ENCODE results near the gene TAF5L.
"Not testable (repeated sequence)": the region's sequence is repeated elsewhere in the genome, so short reads cannot be mapped to it uniquely, and the experiment has no call there.

The TAF5L gene

GRCh38 chr1:229624521-229625070, 1.3 kb downstream of the TAF5L start:
- no peak for TF ChIP-seq CTCF (conservative IDR thresholded peaks at IDR 0.05; ENCODE audit: control insufficient read depth, insufficient read depth, low read depth, low read length)

GRCh38 chr1:229623838-229624237, 2.1 kb downstream of the TAF5L start:
- DNase-seq (ENCODE audit: low read depth) = no peak
- H3K4me3 ChIP-seq (ENCODE audit: control insufficient read depth, low read depth, low read length) = no peak overlapping the region
- TF ChIP-seq CTCF (conservative IDR thresholded peaks at IDR 0.05; ENCODE audit: control insufficient read depth, insufficient read depth, low read depth, low read length) = no peak

More at GRCh38 chr1:229624521-229625070, 1.3 kb downstream of the TAF5L start:
- no peak for DNase-seq (ENCODE audit: low read depth)
- H3K4me3 ChIP-seq (ENCODE audit: control insufficient read depth, low read depth, low read length) = peak overlapping the region; percentile 90

GRCh38 chr1:229623225-229623624, 2.7 kb downstream of the TAF5L start:
- no peak for DNase-seq (ENCODE audit: low read depth)
- no peak overlapping the region for H3K4me3 ChIP-seq (ENCODE audit: control insufficient read depth, low read depth, low read length)
- TF ChIP-seq CTCF (conservative IDR thresholded peaks at IDR 0.05; ENCODE audit: control insufficient read depth, insufficient read depth, low read depth, low read length) = no peak

- DNase-seq (ENCODE audit: low read depth); H3K4me3 ChIP-seq (ENCODE audit: control insufficient read depth, low read depth, low read length): not testable (repeated sequence)
These were observed 3.2 kb downstream of the TAF5L start for GRCh38 chr1:229622641-229623120.

GRCh38 chr1:229621663-229622062, 4.3 kb downstream of the TAF5L start:
- TF ChIP-seq CTCF (conservative IDR thresholded peaks at IDR 0.05; ENCODE audit: control insufficient read depth, insufficient read depth, low read depth, low read length) = no peak
- DNase-seq (ENCODE audit: low read depth) = peak; percentile 25
- H3K4me3 ChIP-seq (ENCODE audit: control insufficient read depth, low read depth, low read length) = no peak overlapping the region

GRCh38 chr1:229620876-229621275, 5.0 kb downstream of the TAF5L start:
- DNase-seq (ENCODE audit: low read depth) = peak; percentile 91
- H3K4me3 ChIP-seq (ENCODE audit: control insufficient read depth, low read depth, low read length) = no peak overlapping the region
- no peak for TF ChIP-seq CTCF (conservative IDR thresholded peaks at IDR 0.05; ENCODE audit: control insufficient read depth, insufficient read depth, low read depth, low read length)

- TF ChIP-seq CTCF (conservative IDR thresholded peaks at IDR 0.05; ENCODE audit: control insufficient read depth, insufficient read depth, low read depth, low read length) = no peak
- no peak for DNase-seq (ENCODE audit: low read depth)
- H3K4me3 ChIP-seq (ENCODE audit: control insufficient read depth, low read depth, low read length) = no peak overlapping the region
These were observed 6.3 kb downstream of the TAF5L start for GRCh38 chr1:229619614-229620013.
